ENCODE results near the gene CRTC3.

The CRTC3 gene

DNA sequence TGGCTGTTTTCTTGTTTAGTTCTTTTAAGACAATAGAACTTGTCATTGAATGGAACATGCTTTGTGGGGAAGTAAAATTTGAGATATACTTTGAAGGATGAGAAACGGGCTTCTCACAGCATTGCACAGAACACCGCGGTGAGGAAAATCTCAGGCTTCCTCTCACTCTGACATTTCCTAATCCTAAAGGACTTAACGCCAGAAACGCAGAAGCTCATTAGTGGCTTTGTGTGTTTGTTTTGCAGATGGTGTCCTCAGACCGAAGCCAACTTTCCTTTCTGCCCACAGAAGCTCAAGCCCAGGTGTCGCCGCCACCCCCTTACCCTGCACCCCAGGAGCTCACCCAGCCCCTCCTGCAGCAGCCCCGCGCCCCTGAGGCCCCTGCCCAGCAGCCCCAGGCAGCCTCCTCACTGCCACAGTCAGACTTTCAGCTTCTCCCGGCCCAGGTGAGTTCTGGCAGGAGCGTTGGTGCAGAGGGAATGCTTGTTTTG is 108.5 kb downstream of the CRTC3 start:
- no peaks in the 10 kb centered on the region for H3K9me3 ChIP-seq (ENCODE audit: control insufficient read depth, insufficient read depth, low read length)
- no peak overlapping the region for H3K9ac ChIP-seq (ENCODE audit: low read depth, low read length)
- H3K36me3 ChIP-seq (ENCODE audit: control insufficient read depth, insufficient read depth, low read length), result no peaks in the 10 kb centered on the region
- no peaks in the 10 kb centered on the region for H3K27me3 ChIP-seq (ENCODE audit: control insufficient read depth, insufficient read depth, low read length)
- no peak overlapping the region for H3K4me3 ChIP-seq (ENCODE audit: low read depth, low read length)
- H3K4me1 ChIP-seq (ENCODE audit: control insufficient read depth, insufficient read depth, low read length), result no peaks in the 10 kb centered on the region

DNA sequence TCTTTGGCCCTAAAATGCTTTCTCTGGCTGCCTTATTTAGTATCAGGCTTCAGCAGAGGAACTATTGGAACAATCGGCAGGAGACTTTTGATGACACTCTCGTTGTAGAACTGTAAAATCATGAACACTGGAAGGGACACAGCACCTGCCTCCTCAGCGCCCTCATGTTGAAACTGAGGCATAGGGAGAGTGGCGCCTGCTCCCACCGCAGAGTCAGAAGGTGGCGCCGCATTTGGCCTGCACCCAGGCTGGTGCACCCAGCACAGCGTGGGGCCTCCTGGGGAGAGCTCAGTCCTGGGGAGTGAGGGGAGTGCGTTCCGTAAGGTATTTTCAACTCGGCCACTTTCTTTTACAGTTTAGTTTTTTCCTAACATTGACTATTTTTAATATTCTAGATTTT is 109.2 kb downstream of the CRTC3 start:
- no peak overlapping the region for H3K4me3 ChIP-seq (ENCODE audit: low read depth, low read length)
- no peaks in the 10 kb centered on the region for H3K4me1 ChIP-seq (ENCODE audit: control insufficient read depth, insufficient read depth, low read length)
- H3K27me3 ChIP-seq (ENCODE audit: control insufficient read depth, insufficient read depth, low read length), result no peaks in the 10 kb centered on the region
- H3K9me3 ChIP-seq (ENCODE audit: control insufficient read depth, insufficient read depth, low read length), result no peaks in the 10 kb centered on the region
- no peaks in the 10 kb centered on the region for H3K36me3 ChIP-seq (ENCODE audit: control insufficient read depth, insufficient read depth, low read length)
- no peak overlapping the region for H3K9ac ChIP-seq (ENCODE audit: low read depth, low read length)

DNA sequence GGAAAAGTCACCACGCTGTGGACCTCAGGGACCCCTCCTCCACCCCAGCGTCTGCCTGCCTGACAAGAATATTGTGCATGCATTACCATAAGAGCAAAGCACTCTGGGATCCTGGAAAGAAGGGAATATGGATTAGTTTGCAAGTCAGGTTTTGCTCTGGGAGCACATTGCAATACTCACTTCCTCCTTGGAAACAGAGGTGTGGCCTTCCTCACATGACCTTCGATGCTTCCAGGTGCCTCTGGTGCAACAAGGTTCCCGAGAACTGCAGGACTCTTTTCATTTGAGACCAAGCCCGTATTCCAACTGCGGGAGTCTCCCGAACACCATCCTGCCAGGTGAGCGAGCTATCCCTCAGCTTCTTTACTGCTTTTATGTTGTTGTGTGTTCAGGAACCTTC is 111.1 kb downstream of the CRTC3 start:
- no peak overlapping the region for H3K9ac ChIP-seq (ENCODE audit: low read depth, low read length)
- no peaks in the 10 kb centered on the region for H3K27me3 ChIP-seq (ENCODE audit: control insufficient read depth, insufficient read depth, low read length)
- no peak overlapping the region for H3K4me3 ChIP-seq (ENCODE audit: low read depth, low read length)
- H3K36me3 ChIP-seq (ENCODE audit: control insufficient read depth, insufficient read depth, low read length), result peaks cover 3% of the 10 kb centered on the region
- H3K4me1 ChIP-seq (ENCODE audit: control insufficient read depth, insufficient read depth, low read length), result no peaks in the 10 kb centered on the region
- H3K9me3 ChIP-seq (ENCODE audit: control insufficient read depth, insufficient read depth, low read length), result no peaks in the 10 kb centered on the region

DNA sequence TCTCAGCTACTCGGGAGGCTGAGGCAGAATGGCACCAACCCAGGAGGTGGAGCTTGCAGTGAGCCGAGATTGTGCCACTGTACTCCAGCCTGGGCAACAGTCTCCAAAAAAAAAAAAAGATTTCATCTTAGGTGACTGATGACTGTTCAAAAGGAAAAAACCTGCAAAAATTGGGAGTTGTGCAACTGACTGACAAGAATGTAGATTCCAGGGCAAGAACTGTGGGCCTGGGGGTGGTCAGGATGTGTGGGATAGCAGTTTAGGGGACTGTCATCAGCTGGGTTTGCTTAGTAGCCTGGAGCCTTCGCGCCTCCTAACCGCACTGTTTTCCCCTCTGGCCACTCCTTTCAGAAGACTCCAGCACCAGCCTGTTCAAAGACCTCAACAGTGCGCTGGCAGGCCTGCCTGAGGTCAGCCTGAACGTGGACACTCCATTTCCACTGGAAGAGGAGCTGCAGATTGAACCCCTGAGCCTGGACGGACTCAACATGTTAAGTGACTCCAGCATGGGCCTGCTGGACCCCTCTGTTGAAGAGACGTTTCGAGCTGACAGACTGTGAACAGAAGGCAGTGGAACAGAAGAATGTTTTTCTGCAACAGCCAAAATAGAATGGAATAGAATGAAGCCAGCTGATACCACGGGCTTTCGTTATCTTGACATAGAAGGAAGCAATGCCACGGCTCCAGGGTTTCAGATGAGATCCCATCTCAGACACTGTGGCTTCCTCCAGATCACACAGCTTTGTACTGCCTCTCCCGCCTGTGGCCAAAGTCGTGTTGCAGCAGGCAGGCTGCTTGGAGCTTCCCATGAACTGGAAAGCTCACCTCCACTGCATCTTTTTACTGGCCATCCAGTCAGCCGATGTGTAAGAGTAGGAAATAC is 112.1 kb downstream of the CRTC3 start:
- H3K9ac ChIP-seq (ENCODE audit: low read depth, low read length), result no peak overlapping the region
- H3K36me3 ChIP-seq (ENCODE audit: control insufficient read depth, insufficient read depth, low read length), result peaks cover 3% of the 10 kb centered on the region
- no peaks in the 10 kb centered on the region for H3K4me1 ChIP-seq (ENCODE audit: control insufficient read depth, insufficient read depth, low read length)
- no peaks in the 10 kb centered on the region for H3K9me3 ChIP-seq (ENCODE audit: control insufficient read depth, insufficient read depth, low read length)
- H3K27me3 ChIP-seq (ENCODE audit: control insufficient read depth, insufficient read depth, low read length), result no peaks in the 10 kb centered on the region
- H3K4me3 ChIP-seq (ENCODE audit: low read depth, low read length), result no peak overlapping the region

DNA sequence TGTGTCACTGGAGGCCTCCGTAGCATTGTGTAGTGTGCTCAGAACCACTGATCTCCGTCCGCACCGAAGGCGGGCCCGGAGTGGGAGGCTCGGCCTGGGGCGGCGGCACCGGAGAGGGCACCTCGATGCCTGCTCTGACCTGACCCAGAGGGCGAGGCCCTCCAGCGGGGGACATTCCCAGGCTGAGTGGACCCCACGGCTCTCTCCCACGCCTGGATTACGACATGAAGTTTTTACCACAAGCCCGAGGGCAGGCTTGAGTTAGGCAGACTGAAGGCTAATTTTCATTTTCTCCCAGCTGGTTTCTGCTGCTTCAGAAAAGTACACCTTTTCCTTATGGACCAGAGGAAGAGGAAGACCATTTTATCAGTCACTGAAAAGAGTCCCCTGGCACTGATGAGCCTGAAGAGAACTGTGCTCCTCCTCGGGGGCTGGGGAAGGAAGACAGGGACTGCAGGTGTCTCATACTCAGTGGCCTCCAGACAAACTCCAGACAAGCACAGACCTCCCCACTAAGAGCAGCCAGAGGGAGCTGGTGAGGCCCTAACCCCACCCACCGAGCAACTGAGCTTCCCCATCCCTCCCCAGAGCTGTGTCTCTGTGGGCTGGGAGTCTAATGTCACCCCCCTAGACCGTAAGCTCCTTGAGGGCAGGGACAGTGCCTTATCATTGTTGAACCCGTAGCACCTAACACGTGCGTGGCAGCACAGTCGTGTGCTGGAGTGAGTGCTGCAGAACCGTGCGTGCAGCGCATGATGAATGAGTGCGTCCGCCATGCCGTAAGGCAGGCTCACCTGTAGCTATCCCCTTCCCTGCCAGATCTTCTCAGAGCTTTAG is 113.0 kb downstream of the CRTC3 start:
- Histone ChIP-seq H3K9ac (ENCODE audit: low read depth, low read length) (no peak overlapping the region), H3K36me3 (ENCODE audit: control insufficient read depth, insufficient read depth, low read length) (peaks cover 3% of the 10 kb centered on the region), H3K27me3 (ENCODE audit: control insufficient read depth, insufficient read depth, low read length) (no peaks in the 10 kb centered on the region), H3K9me3 (ENCODE audit: control insufficient read depth, insufficient read depth, low read length) (no peaks in the 10 kb centered on the region), H3K4me1 (ENCODE audit: control insufficient read depth, insufficient read depth, low read length) (no peaks in the 10 kb centered on the region), H3K4me3 (ENCODE audit: low read depth, low read length) (no peak overlapping the region)

DNA sequence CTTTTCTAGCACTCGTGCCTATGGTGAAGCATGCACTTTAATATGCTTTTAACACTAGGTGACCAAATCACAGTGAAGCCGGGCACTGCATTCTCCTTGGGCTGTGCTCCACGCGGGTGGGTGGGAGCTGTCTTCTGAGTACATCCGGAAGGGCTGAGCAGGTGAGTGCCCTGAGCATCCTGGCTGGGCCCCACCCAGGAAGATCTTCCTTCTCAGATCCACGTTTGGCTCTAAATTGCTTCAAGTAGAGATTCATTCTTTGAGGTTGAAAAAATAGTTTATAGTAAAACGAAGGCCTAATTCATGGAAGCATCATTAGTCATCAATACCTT is 113.5 kb downstream of the CRTC3 start:
- Histone ChIP-seq H3K36me3 (ENCODE audit: control insufficient read depth, insufficient read depth, low read length) (peaks cover 3% of the 10 kb centered on the region), H3K9me3 (ENCODE audit: control insufficient read depth, insufficient read depth, low read length) (no peaks in the 10 kb centered on the region), H3K27me3 (ENCODE audit: control insufficient read depth, insufficient read depth, low read length) (no peaks in the 10 kb centered on the region), H3K4me3 (ENCODE audit: low read depth, low read length) (no peak overlapping the region), H3K9ac (ENCODE audit: low read depth, low read length) (no peak overlapping the region), H3K4me1 (ENCODE audit: control insufficient read depth, insufficient read depth, low read length) (no peaks in the 10 kb centered on the region)

DNA sequence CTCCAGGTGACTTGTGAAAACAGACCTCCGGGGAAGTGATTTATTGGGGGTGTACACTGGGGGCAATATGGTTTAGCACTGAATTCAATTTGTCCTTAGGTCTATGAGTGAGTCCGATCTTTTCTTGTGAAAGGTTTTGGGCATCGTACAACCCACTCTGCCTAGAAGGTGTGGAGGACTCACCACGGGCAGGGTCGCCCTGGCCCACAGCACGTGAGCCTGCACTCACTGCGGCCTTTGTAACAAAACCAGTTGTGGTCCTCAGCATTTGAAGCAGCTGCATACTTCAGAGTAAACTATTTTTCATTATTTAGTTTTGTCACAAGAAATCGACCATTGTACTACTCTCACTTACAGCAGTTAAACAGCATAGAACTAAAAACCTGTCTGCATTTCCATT is 114.8 kb downstream of the CRTC3 start:
- H3K4me3 ChIP-seq (ENCODE audit: low read depth, low read length), result no peak overlapping the region
- no peaks in the 10 kb centered on the region for H3K4me1 ChIP-seq (ENCODE audit: control insufficient read depth, insufficient read depth, low read length)
- H3K9ac ChIP-seq (ENCODE audit: low read depth, low read length), result no peak overlapping the region
- peaks cover 3% of the 10 kb centered on the region for H3K36me3 ChIP-seq (ENCODE audit: control insufficient read depth, insufficient read depth, low read length)
- H3K27me3 ChIP-seq (ENCODE audit: control insufficient read depth, insufficient read depth, low read length), result no peaks in the 10 kb centered on the region
- no peaks in the 10 kb centered on the region for H3K9me3 ChIP-seq (ENCODE audit: control insufficient read depth, insufficient read depth, low read length)

DNA sequence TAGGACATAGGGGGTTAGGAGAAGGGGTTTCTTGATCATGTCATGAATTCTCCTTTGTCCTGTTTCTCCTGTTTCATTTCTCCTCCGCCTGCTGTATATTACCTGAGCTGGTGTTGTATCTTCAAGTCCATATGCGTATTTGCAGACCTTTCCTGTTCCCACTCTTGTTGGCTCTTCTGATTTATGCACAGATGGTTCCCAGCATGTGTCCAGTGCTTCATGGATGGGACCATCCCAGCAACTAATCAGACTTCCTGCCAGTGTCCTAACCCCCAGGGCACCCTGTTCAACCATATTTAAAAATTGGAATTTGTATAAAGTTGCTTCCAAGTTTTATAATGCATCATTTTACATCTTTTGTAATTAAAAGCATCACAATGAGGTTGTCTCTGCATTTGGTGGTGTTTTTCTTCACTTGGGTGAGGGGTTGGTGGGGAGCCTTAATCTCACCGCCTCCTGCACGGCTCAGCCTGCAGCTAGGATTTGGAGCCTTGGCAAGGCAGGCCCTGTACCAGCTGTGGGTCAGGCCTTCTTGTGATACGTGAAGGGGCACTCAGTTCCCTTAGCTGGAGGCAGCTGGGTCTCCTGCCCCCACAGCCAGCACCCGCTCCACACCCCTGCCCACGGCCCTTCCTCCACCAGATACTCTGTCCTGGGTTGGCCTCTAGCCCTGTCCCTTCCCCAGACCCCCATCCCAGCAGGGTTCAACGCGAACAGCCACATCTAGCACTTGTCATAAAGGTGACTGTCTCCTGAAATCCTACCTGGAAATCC is 115.4 kb downstream of the CRTC3 start:
- H3K4me3 ChIP-seq (ENCODE audit: low read depth, low read length), result no peak overlapping the region
- peaks cover 3% of the 10 kb centered on the region for H3K36me3 ChIP-seq (ENCODE audit: control insufficient read depth, insufficient read depth, low read length)
- no peaks in the 10 kb centered on the region for H3K4me1 ChIP-seq (ENCODE audit: control insufficient read depth, insufficient read depth, low read length)
- H3K9me3 ChIP-seq (ENCODE audit: control insufficient read depth, insufficient read depth, low read length), result no peaks in the 10 kb centered on the region
- no peaks in the 10 kb centered on the region for H3K27me3 ChIP-seq (ENCODE audit: control insufficient read depth, insufficient read depth, low read length)
- H3K9ac ChIP-seq (ENCODE audit: low read depth, low read length), result no peak overlapping the region

DNA sequence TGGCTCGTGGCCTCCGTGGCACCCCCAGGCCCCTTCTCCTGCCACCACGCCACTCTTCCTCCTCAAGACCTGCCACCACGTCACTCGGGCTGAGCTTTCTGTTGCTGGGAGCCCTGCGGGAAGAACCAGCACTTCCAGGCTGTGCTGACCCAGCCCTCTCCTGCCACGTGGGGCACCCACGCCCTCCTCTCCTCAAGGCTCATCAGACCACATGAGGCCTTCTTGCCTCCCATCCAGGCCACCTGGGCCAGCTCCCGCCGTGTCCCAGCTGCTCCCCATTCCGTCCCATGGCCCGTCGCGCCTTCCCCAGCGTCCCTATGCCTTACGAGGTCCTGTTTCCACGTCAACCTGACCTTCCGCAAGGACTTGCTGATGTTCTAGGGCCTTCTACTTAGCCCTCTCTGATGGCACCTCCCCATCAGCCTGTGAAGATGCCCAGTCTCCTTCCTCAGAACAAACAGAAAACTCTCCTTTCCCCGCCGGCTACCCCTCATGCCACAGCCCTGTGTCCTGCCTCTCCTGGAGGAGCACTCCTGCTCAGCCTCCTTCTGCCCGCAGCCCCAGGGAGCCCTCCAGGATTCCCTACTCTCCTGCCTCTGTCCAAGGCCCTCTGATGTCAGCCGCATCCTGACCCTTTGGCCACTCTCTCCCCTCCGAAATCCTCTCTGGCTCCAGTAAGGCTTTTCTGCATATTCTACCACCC is 116.3 kb downstream of the CRTC3 start:
- Histone ChIP-seq H3K9ac (ENCODE audit: low read depth, low read length) (no peak overlapping the region), H3K9me3 (ENCODE audit: control insufficient read depth, insufficient read depth, low read length) (no peaks in the 10 kb centered on the region), H3K4me1 (ENCODE audit: control insufficient read depth, insufficient read depth, low read length) (no peaks in the 10 kb centered on the region)

DNA sequence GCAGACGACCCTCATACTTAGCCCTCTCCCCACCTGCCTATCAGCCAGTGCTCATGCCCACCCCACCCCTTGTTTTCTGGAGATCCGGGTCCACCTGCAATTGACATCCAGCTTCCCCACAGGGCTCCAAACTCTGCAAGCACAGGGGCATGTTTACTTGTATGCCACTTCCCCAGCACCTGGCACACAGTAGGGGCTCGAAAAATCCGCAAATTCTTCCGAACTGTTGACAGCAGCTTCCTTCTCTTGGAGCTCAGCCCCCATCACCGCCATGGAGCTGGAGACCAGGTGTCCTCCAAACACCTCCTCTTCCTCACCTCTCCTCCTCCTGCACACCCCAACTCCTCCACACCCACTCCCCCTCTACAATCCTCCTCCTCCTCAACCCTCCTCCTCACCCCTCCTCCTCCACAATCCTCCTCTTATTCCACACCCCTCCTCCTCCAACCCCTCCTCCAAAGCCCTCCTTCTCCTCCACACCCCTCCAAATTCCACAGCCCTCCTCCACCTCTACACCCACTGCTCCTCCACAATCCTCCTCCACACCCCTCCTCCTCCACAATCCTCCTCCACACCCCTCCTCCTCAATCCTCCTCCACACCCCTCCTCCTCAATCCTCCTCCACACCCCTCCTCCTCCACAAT is 117.1 kb downstream of the CRTC3 start:
- Histone ChIP-seq H3K9ac (ENCODE audit: low read depth, low read length) (no peak overlapping the region), H3K4me1 (ENCODE audit: control insufficient read depth, insufficient read depth, low read length) (no peaks in the 10 kb centered on the region), H3K27me3 (ENCODE audit: control insufficient read depth, insufficient read depth, low read length) (no peaks in the 10 kb centered on the region), H3K9me3 (ENCODE audit: control insufficient read depth, insufficient read depth, low read length) (no peaks in the 10 kb centered on the region), H3K4me3 (ENCODE audit: low read depth, low read length) (no peak overlapping the region), H3K36me3 (ENCODE audit: control insufficient read depth, insufficient read depth, low read length) (peaks cover 3% of the 10 kb centered on the region)

More for the DNA sequence above, 116.3 kb downstream of the CRTC3 start:
- Histone ChIP-seq H3K4me3 (ENCODE audit: low read depth, low read length) (no peak overlapping the region), H3K27me3 (ENCODE audit: control insufficient read depth, insufficient read depth, low read length) (no peaks in the 10 kb centered on the region), H3K36me3 (ENCODE audit: control insufficient read depth, insufficient read depth, low read length) (peaks cover 3% of the 10 kb centered on the region)

DNA sequence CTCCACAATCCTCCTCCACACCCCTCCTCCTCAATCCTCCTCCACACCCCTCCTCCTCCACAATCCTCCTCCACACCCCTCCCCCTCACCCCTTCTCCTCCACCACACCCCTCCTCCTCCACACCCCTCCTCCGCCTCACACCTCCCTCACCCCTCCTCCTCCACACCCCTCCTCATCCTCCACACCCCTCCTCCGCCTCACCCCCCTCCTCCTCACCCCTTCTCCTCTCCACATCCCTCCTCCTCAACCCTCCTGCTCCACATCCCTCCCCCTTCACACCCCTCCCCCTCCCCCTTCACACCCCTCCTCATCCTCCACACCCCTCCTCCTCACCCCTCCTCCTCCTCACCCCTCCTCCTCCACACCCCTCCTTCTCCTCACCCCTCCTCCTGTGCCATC is 117.6 kb downstream of the CRTC3 start:
- Histone ChIP-seq H3K4me3 (ENCODE audit: low read depth, low read length) (no peak overlapping the region), H3K36me3 (ENCODE audit: control insufficient read depth, insufficient read depth, low read length) (peaks cover 3% of the 10 kb centered on the region), H3K4me1 (ENCODE audit: control insufficient read depth, insufficient read depth, low read length) (no peaks in the 10 kb centered on the region), H3K27me3 (ENCODE audit: control insufficient read depth, insufficient read depth, low read length) (no peaks in the 10 kb centered on the region), H3K9ac (ENCODE audit: low read depth, low read length) (no peak overlapping the region), H3K9me3 (ENCODE audit: control insufficient read depth, insufficient read depth, low read length) (no peaks in the 10 kb centered on the region)
